Heart left ventricle (tissue), 16 donors: Measurements from ENCODE around the gene ZNF497. TPM values are rescaled to one million over a fixed set of nuclear protein-coding genes. Genes with fewer than 3 reads are reported as not detected.

Experiments
- ATAC-seq, 4 donors: fragments of 200-7000 bp; cut with Tn5 transposase; one replicate each; pipeline ENCODE4 v1.9.1; 2020 to 2022; ENCODE audit warnings: moderate library complexity in 4 of 4, mild to moderate bottlenecking in 3 of 4, moderate number of reproducible peaks in 1 of 4
- DNase-seq, 5 donors: peaks; one replicate each; pipeline ENCODE4 v3.0.0-alpha.2; 2020
- H3K27ac ChIP-seq, 12 donors: fragments of 200-600 bp; sonication (generic) in 4 of 12; one replicate each; pipeline versions ENCODE4 v1.5.0 to v1.8.0; 2016 to 2022; ENCODE audit warnings: mild to moderate bottlenecking in 2 of 12
- H3K27me3 ChIP-seq, 9 donors: fragments of 200-600 bp; sonication (generic) in 2 of 9; one replicate each; pipeline versions ENCODE4 v1.5.1 to v1.8.0; 2016 to 2022; ENCODE audit warnings: mild to moderate bottlenecking in 3 of 9
- H3K36me3 ChIP-seq, 9 donors: fragments of 200-600 bp; sonication (generic) in 2 of 9; one replicate each; pipeline versions ENCODE4 v1.5.0 to v1.8.0; 2018 to 2022; ENCODE audit warnings: mild to moderate bottlenecking in 2 of 9
- H3K4me1 ChIP-seq, 12 donors: fragments of 200-600 bp; sonication (generic) in 4 of 12; one replicate each; pipeline versions ENCODE4 v1.5.0 to v1.8.0; 2016 to 2022; ENCODE audit warnings: mild to moderate bottlenecking in 3 of 12
- H3K4me3 ChIP-seq, 12 donors: fragments of 200-600 bp; sonication (generic) in 4 of 12; one replicate each; pipeline versions ENCODE4 v1.5.0 to v1.8.0; 2017 to 2022; ENCODE audit warnings: mild to moderate bottlenecking in 9 of 12, moderate library complexity in 4 of 12
- H3K9me3 ChIP-seq, 12 donors: fragments of 200-600 bp; sonication (generic) in 4 of 12; one replicate each; pipeline versions ENCODE4 v1.5.0 to v1.8.0; 2016 to 2022; ENCODE audit warnings: mild to moderate bottlenecking in 1 of 12
- CTCF ChIP-seq, 12 donors: fragments of 200-600 bp; sonication (generic) in 4 of 12; IDR thresholded peaks; one replicate each; pipeline versions ENCODE4 v1.5.0 to v1.8.0; 2018 to 2022; ENCODE audit warnings: antibody characterized with exemption in 12 of 12, mild to moderate bottlenecking in 5 of 12
- POLR2A ChIP-seq, 2 donors: fragments of 450-650 bp; IDR thresholded peaks; one replicate each; pipeline ENCODE4 v1.6.1; 2017; ENCODE audit warnings: antibody characterized with exemption in 2 of 2, mild to moderate bottlenecking in 2 of 2, moderate library complexity in 2 of 2
- WGBS, 4 donors: extraction: QIAGEN DNeasy Blood & Tissue Kit in 2 of 4; methylation state at CpG; one replicate each; pipeline versions ENCODE4 v1.1.5 to v1.1.7; 2013 to 2018; 5-methylcytosine and 5-hydroxymethylcytosine counted together
- intact Hi-C, 10 donors: fragments of 100-400 bp; cut with DNase I; formaldehyde crosslinking; loops; one replicate each; pipeline versions ENCODE4 v1.11.1 to v1.14.2; 2022
- polyA plus RNA-seq, 2 donors: library from polyadenylated mRNA; stranded (reverse); fragments of 200-250 nt; gene quantifications; one replicate each; pipeline ENCODE4 v1.2.3, GENCODE V29; 2013
- total RNA-seq, 9 donors: library from RNA; depleted of rRNA in 2 of 9; stranded (reverse); fragments of >200 nt in 2 of 9; fragmentation: NEBNext Ultra II Directional in 3 of 9; extraction: Animal tissue kit (Norgen Biotek cat#: 25700) in 3 of 9; gene quantifications; one replicate each; pipeline versions ENCODE4 v1.1.0 to v1.2.4, GENCODE V29; 2016 to 2023
- donor health status: ischemic (EF 13 %, LVEDD 7.1; RV severe dilation, severe dysfunction).
- donor health status: healthy with polysubstance abuse.
- donor health status: DM: no; HTN: yes; CAD: no.
- donor health status: DM: no; HTN: no; CAD: no.
- donor health status: ischemic (EF 25% LVEDD 6.9; RV normal size, moderate dysfunction).
- donor health status: ischemic (EF 25% LVEDD 5.7; RV mildly dilated, moderate dysfunction).
- donor health status: healthy.
- donor health status: DM: yes; HTN: yes; CAD: no.
- donor health status: ischemic (EF 35%, LVEDD 5.7; RV mildly dilated, moderate dysfunction).
- donor health status: nonischemic (EF 11% LVEDD 7.7; RV severe dilation, severe dysfunction).
- donor health status: DM: yes; HTN: yes; CAD: no.
- donor health status: PGD.
- donor health status: ischemic (EF 29% LVEDD 5.4; RV normal size, mild dysfunction).
- donor health status: nonischemic (EF 23%, LVEDD 6.1; RV moderate dilation, normal function).

ZNF497 gene
- total and polyA plus RNA-seq, 11 donors = 0.08 to 1.1 (median 0.30) TPM

GRCh38 chr19:58352760-58353671 is 9.5 kb downstream of the ZNF497 start, which contains the start of gene A1BG:
Gene A1BG (minus strand): TSS chr19:58353492. CDS start chr19:58353437, 55 bp downstream.
- no peak within 1 kb of the TSS for H3K4me3 ChIP-seq
- no peaks in the 10 kb centered on the region for H3K9me3 ChIP-seq
- peaks cover 9 to 72% (median 28%) of the 10 kb centered on the region in 9 donors for H3K27me3 ChIP-seq
- ATAC-seq (no peak), DNase-seq (no peak)
- whole genome bisulfite sequencing, 4 donors = 64 to 84% (median 76%) methylated on average over 8 to 26 of the region's 26 CpGs
- intact Hi-C loops = no loop called here
- H3K4me1 ChIP-seq = peaks cover 0 to 42% (median 23%) of the 10 kb centered on the region in 12 donors
- TF ChIP-seq POLR2A (IDR thresholded peaks at IDR 0.05) = no peak
- no peak for TF ChIP-seq CTCF (IDR thresholded peaks at IDR 0.05)
- H3K36me3 ChIP-seq = no peaks in the 10 kb centered on the region
- H3K27ac ChIP-seq = no peak within 1 kb of the TSS

DNA sequence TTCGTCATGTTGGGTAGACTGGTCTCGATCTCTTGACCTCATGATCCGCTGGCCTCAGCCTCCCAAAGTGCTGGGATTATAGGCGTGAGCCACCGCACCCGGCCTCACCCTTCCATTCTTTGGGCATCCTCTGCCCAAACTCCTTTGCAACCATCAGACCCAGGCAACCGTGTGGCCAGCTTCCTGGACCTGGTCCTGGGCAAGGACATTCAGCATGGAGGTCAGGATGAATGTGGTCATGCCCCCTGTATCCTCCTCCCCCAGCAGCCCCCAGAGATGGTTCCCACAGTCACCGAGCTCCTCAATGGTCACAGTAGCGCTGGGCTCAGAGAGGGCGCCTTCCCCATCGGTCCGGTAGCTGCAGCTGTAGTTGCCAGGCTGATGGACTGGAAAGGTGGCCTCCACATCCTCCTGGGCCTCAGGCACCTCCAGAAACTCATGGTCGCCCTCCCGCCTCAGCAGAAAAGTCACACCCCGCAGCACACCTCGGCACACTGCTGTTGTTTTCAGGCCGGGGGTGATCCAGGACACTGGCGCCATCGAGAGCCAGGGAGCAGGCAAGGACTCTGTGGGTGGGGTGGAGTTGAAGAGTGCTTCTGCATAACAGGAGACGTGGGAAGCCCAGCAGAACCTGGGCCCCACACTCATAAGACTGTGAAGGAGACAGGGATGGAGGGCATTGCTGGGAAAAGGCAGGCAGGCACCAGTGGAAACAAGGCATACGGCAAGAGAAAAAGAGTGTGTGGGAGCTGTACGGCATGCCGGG is 10.4 kb downstream of the ZNF497 start:
- DNase-seq (no peak), ATAC-seq (no peak)
- Histone ChIP-seq H3K4me3 (no peak overlapping the region), H3K27me3 (peaks cover 11 to 81% (median 36%) of the 10 kb centered on the region in 9 donors), H3K4me1 (peaks cover 0 to 37% (median 22%) of the 10 kb centered on the region in 12 donors), H3K27ac (no peak overlapping the region), H3K36me3 (no peaks in the 10 kb centered on the region), H3K9me3 (no peaks in the 10 kb centered on the region)
- intact Hi-C loops = no loop called here
- 81 to 85% (median 84%) methylated on average over 20 to 23 of the region's 23 CpGs for WGBS, 4 donors
- TF ChIP-seq CTCF (IDR thresholded peaks at IDR 0.05) (no peak), POLR2A (IDR thresholded peaks at IDR 0.05) (no peak)

GRCh38 chr19:58351558-58351878 is 11.0 kb downstream of the ZNF497 start:
- Histone ChIP-seq H3K36me3 (no peaks in the 10 kb centered on the region), H3K4me1 (peaks cover 0 to 30% (median 18%) of the 10 kb centered on the region in 12 donors), H3K9me3 (no peaks in the 10 kb centered on the region), H3K27me3 (peaks cover 14 to 87% (median 39%) of the 10 kb centered on the region in 9 donors), H3K27ac (no peak overlapping the region), H3K4me3 (no peak overlapping the region)
- ATAC-seq (no peak), DNase-seq (no peak)
- 84 to 93% (median 89%) methylated on average over 9 of the region's 9 CpGs for WGBS, 4 donors
- TF ChIP-seq POLR2A (IDR thresholded peaks at IDR 0.05) (no peak), CTCF (IDR thresholded peaks at IDR 0.05) (no peak)
- intact Hi-C loops = no loop called here
